B cell (primary cell): ENCODE measurements around the gene NANS.

ENCODE experiments used
- EZH2 ChIP-seq: IDR thresholded peaks from 2 replicates; pipeline ENCODE4 v1.6.1; 2012; ENCODE audit warnings: borderline replicate concordance, low read depth, mild to moderate bottlenecking, moderate library complexity, low read length; ENCODE audit not compliant: insufficient read depth, poor library complexity, severe bottlenecking
- TF ChIP-seq, protein P1 (sequence below): fragments of 200-600 bp; IDR thresholded peaks from one replicate; pipeline ENCODE4 v1.8.0; 2022; ENCODE audit warnings: antibody characterized with exemption, mild to moderate bottlenecking

DNA sequence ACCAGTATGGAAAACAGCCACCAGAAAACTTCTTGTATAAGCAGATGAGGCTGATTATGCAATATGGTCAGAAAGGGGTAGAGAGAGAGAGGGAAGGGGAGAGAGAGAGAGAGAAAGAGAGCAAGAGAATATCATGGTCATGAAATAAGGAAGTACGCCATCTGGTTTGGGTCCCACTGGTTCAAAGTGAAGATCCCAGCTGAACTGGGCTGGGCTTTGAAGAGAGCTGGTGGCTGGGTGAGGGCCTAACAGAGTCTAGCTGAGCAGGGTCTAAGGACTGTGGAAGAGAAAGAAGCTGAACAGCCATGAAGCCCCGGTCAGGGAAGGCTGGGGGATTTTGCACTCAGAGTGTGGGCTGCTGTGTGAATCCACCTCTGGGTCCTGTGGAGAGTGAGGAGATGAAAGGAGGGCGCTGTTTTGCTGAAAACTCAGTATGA, 47.9 kb downstream of the NANS start:
- TF ChIP-seq, protein P1, sequence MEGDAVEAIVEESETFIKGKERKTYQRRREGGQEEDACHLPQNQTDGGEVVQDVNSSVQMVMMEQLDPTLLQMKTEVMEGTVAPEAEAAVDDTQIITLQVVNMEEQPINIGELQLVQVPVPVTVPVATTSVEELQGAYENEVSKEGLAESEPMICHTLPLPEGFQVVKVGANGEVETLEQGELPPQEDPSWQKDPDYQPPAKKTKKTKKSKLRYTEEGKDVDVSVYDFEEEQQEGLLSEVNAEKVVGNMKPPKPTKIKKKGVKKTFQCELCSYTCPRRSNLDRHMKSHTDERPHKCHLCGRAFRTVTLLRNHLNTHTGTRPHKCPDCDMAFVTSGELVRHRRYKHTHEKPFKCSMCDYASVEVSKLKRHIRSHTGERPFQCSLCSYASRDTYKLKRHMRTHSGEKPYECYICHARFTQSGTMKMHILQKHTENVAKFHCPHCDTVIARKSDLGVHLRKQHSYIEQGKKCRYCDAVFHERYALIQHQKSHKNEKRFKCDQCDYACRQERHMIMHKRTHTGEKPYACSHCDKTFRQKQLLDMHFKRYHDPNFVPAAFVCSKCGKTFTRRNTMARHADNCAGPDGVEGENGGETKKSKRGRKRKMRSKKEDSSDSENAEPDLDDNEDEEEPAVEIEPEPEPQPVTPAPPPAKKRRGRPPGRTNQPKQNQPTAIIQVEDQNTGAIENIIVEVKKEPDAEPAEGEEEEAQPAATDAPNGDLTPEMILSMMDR: no peak
- TF ChIP-seq EZH2: no peak
